IgD-negative memory B cell (primary cell): ENCODE measurements around the gene UGT2B28. TPM values are rescaled to one million over a fixed set of nuclear protein-coding genes. Genes with fewer than 3 reads are reported as not detected.
A peak's percentile ranks its signal among the peaks of the same experiment; 100 is the strongest.
"Not testable (repeated sequence)": the region's sequence is repeated elsewhere in the genome, so short reads cannot be mapped to it uniquely, and the experiment has no call there.

ENCODE experiments used
- H3K27ac Mint-ChIP-seq, 3 donors: one replicate each; pipeline ENCODE4 v1.8.0; 2020 to 2022; ENCODE audit warnings: mild to moderate bottlenecking in 3 of 3, mixed read lengths in 3 of 3, moderate library complexity in 1 of 3
- H3K27me3 Mint-ChIP-seq: one replicate; pipeline ENCODE4 v1.8.0; 2021; ENCODE audit warnings: mixed read lengths
- H3K36me3 Mint-ChIP-seq: one replicate; pipeline ENCODE4 v1.8.0; 2020; ENCODE audit warnings: mild to moderate bottlenecking, mixed read lengths
- H3K4me1 Mint-ChIP-seq, 3 donors: one replicate each; pipeline ENCODE4 v1.8.0; 2020 to 2022; ENCODE audit warnings: mixed read lengths in 3 of 3, mild to moderate bottlenecking in 1 of 3
- H3K4me3 Mint-ChIP-seq, 4 donors: one replicate each; pipeline ENCODE4 v1.8.0; 2020 to 2022; ENCODE audit warnings: mild to moderate bottlenecking in 4 of 4, mixed read lengths in 4 of 4, moderate library complexity in 3 of 4
- H3K9me3 Mint-ChIP-seq, 3 donors: one replicate each; pipeline ENCODE4 v1.8.0; 2020 to 2021; ENCODE audit warnings: mixed read lengths in 3 of 3, mild to moderate bottlenecking in 1 of 3
- polyA plus RNA-seq: library from polyadenylated mRNA; unstranded; fragments of 300-500 nt; fragmentation: Illumina TruSeq; gene quantifications from one replicate; pipeline ENCODE4 v1.2.3, GENCODE V29; 2021

Gene UGT2B28
- polyA plus RNA-seq, result not detected

DNA sequence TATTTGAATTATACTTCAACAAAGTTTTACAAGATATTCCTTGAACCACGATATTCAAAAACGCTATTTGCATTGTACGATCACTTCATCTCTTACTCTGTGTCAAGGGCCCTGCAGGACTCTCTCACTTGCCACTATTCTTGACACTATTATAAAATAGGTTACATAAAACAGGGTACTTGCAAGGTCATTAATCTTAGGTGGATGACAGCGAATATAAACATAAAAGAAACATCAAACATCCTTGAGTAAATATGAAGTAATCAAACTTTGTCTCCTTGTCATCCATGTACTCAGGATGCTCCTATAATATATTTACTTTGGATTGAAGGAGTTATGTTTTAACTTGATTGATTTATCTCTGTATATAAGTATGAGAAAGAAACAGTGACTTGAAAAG lies at the start of gene UGT2B28:
Gene UGT2B28 (plus strand): TSS at position 395 of the 400 bp plus-strand sequence. CDS start 26 bp downstream, outside the sequence.
- not testable (repeated sequence) for H3K36me3 Mint-ChIP-seq, H3K27me3 Mint-ChIP-seq, H3K9me3 Mint-ChIP-seq, H3K27ac Mint-ChIP-seq, H3K4me1 Mint-ChIP-seq
- H3K4me3 Mint-ChIP-seq, result peak within 1 kb of the TSS in 1 of 4 donors; percentile 1

DNA sequence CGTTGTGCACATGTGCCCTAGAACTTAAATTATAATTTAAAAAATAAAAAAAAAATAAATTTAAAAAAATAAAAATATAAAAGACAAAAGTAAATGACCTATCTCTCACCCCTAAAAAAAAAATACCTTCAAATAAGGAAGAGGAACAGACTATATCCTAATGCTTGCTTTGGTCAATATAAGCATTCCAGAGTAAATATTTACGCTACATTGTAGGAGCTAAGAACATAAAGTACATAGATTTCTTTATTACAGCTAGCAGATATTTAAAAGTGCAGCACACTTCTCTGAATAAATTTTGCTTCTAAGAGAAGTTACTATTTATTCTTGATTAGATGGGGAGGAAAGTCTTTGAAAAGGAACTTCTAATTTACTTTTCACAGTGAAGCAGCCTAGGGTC lies 41.2 kb upstream of the UGT2B28 start:
- no peak overlapping the region for H3K27ac Mint-ChIP-seq
- H3K4me1 Mint-ChIP-seq, result peaks cover 0 to 1% (median 0%) of the 10 kb centered on the region in 3 donors
- no peaks in the 10 kb centered on the region for H3K36me3 Mint-ChIP-seq
- peaks cover 2% of the 10 kb centered on the region for H3K27me3 Mint-ChIP-seq
- peaks cover 5 to 10% (median 8%) of the 10 kb centered on the region in 3 donors for H3K9me3 Mint-ChIP-seq
- no peak overlapping the region for H3K4me3 Mint-ChIP-seq

DNA sequence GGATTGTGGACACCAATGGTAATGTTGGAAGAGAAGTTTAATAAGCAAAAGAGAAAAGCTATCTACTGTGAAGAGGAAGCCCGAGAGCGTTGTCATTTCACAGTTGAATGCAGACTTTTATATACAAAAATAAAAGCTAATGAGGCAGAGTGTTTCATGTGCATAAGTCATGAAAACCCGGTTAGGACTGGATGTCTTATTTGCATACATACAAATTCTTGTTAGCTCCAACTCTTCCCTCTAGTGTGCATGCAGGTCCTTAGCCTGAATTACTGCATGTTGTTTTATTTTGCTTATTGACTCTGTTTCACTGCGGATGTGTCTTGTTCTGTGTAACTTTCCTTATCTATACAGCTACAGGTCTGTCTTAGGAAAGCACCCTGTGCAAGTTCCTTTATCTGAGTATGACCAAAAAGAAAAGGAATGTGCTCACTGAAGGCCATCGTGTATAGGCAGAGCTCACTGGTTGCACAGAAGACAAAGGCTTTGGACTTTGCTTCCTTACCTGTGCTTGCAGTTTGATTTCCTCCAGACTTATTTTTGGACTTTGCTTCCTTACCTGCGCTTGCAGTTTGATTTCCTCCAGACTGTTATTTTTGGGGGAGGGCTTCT lies 40.6 kb upstream of the UGT2B28 start:
- Mint-ChIP-seq H3K4me3 (no peak overlapping the region), H3K27me3 (peaks cover 2% of the 10 kb centered on the region), H3K27ac (no peak overlapping the region), H3K4me1 (peaks cover 0 to 1% (median 0%) of the 10 kb centered on the region in 3 donors), H3K36me3 (no peaks in the 10 kb centered on the region), H3K9me3 (peaks cover 5 to 8% (median 7%) of the 10 kb centered on the region in 3 donors)

DNA sequence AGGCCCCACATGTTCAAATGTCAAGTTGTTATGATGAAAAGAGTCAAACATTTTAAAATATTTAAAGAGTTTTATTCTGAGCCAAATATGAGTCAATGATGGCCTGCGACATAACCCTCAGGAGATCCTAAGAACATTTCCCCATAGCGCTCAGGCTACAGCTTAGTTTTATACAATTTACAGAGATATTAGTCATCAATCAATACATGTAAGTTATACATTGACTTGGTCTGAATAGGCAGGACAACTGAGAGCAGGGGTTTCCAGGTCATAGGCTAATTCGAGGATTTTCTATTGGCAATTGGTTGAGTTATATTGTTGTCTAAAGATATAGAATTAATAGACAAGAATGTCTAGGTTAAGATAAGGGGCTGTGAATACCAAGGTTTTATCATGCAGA lies 39.5 kb upstream of the UGT2B28 start:
- H3K4me3 Mint-ChIP-seq, H3K4me1 Mint-ChIP-seq, H3K27me3 Mint-ChIP-seq, H3K27ac Mint-ChIP-seq, H3K36me3 Mint-ChIP-seq, H3K9me3 Mint-ChIP-seq: not testable (repeated sequence)

DNA sequence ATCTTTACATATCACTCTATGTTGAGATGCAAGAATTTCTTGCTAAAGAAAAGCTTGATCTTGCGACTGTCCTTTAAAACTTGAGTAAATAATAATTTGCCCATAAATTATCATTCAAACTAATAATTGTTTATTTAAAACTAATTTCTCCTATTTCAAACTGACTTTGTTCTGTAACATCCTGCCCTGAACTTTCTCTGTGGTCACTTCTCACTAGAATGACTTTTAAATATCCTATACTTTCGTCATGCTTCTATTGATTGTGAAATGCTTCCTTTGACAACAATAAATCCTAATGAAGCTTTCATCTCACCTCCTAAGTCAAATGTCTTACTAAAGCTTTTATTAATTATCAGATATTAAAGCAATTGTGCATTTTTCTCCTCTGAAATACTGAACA lies 38.5 kb upstream of the UGT2B28 start:
- H3K27me3 Mint-ChIP-seq, H3K4me1 Mint-ChIP-seq: not testable (repeated sequence)
- peaks cover 7 to 10% (median 8%) of the 10 kb centered on the region in 3 donors for H3K9me3 Mint-ChIP-seq

DNA sequence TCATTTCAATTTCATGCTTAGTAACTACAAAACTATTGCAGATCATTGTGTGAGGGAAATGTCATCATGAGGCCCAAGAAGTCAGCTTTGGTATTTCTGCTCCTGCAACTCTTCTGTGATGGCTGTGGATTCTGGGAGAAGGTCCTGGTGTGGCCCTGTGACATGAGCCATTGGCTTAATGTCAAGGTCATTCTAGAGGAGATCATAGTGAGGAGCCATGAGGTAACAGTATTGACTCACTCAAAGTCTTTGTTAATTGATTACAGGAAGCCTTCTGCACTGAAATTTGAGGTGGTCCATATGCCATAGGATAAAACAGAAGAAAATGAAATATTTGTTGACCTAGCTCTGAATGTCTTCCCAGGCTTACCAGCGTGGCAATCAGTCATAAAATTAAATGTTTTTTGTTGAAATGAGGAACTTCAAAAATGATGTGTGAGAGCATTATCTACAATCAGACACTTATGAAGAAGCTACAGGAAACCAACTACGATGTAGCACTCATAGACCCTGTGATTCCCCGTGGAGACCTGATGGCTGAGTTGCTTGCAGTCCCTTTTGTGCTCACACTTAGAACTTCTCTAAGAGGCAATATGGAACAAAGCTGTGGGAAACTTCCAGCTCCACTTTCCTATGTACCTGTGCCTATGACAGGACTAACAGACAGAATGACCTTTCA lies 37.6 kb upstream of the UGT2B28 start:
- peaks cover 7 to 13% (median 9%) of the 10 kb centered on the region in 3 donors for H3K9me3 Mint-ChIP-seq
- H3K4me3 Mint-ChIP-seq, H3K27ac Mint-ChIP-seq, H3K27me3 Mint-ChIP-seq, H3K36me3 Mint-ChIP-seq, H3K4me1 Mint-ChIP-seq: not testable (repeated sequence)

More for the DNA sequence above, 38.5 kb upstream of the UGT2B28 start:
- H3K27ac Mint-ChIP-seq, H3K4me3 Mint-ChIP-seq, H3K36me3 Mint-ChIP-seq: not testable (repeated sequence)

DNA sequence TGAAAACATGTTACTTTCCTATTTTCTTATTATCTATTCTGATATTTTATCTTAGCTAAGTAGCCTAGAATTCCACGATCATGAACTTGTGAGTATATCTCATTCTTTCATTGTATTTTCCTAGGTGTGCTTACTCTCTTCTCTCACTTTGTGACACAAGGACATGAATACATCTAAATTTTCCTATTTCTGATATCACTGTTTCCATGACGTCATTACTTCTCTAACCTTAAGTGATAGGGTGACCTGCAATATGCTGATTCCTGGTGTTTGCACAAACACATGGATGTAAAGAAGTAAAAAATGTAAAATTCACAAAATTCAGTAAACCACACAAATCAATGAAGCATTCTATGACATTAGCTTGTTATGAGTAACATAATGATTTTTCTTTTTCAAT lies 29.4 kb upstream of the UGT2B28 start:
- H3K4me1 Mint-ChIP-seq, H3K36me3 Mint-ChIP-seq, H3K27ac Mint-ChIP-seq, H3K9me3 Mint-ChIP-seq, H3K27me3 Mint-ChIP-seq, H3K4me3 Mint-ChIP-seq: not testable (repeated sequence)

DNA sequence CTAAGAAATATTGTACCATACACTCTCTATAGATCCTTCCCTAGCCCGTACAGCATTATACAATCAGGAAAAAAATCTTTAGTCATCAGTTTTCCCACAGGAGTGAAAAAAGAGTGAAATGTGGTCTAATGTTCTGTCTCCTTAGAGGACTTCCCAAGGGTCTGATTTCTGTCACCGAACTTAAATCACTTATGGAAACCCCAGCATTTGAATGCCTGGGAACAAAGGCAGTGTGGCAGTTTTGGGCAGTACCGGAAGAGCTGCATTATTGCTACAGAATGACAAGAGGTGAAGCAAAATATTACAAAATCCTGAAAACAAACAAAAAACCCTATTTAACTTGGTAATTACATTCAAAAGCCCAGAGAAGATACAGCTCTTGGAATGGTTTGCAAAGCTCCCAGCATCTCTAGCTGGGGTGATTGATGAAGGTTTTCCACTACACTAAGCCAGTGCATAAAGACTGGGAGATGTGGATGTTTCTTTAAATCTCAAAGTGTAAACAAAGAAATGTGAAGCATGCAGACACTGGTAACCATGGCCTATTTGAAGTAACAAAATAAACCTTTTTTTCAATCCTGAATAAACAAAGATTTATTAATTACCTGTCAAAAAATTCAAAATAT lies 27.0 kb upstream of the UGT2B28 start:
- not testable (repeated sequence) for H3K27ac Mint-ChIP-seq, H3K36me3 Mint-ChIP-seq, H3K27me3 Mint-ChIP-seq, H3K4me3 Mint-ChIP-seq, H3K9me3 Mint-ChIP-seq, H3K4me1 Mint-ChIP-seq

DNA sequence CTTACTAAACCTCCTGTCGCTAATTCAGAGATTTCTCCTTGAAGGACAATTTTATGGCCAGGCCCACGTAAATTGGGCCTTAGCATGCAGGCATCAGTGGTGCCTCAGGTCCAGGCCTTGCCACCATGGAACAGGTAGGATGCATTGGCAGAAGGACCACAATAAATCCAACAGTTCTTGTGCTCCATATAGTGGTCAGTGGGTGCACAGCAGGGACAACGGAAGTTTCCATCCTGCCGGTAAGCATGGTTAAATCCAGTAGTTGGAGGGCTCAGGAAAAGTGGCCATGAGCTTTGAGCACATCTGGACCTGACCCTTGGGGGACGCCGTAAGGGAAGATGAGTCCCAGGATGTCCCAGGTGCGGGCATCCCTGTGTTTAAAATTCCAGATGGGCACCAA lies 11.7 kb upstream of the UGT2B28 start:
- H3K36me3 Mint-ChIP-seq, H3K4me1 Mint-ChIP-seq, H3K27me3 Mint-ChIP-seq, H3K4me3 Mint-ChIP-seq, H3K9me3 Mint-ChIP-seq, H3K27ac Mint-ChIP-seq: not testable (repeated sequence)

DNA sequence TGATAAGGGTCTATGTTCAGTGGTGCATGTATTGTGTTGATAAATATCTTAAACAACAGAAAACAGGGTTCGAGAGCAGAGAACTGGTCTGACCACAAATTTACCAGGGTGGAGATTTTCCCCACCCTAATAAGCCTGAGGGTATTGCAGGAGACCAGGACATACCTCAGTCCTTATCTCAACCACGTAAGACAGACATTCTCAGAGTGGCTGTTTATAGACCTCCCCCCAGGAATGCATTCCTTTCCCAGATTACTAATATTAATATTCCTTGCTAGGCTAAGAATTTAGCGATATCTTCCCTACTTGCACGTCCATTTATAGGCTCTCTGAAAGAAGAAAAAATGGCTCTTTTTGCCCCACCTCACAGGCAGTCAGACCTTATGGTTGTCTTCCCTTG lies 16.1 kb downstream of the UGT2B28 start:
- peaks cover 0 to 11% (median 3%) of the 10 kb centered on the region in 3 donors for H3K9me3 Mint-ChIP-seq
- H3K27me3 Mint-ChIP-seq, H3K27ac Mint-ChIP-seq, H3K4me1 Mint-ChIP-seq, H3K4me3 Mint-ChIP-seq, H3K36me3 Mint-ChIP-seq: not testable (repeated sequence)

DNA sequence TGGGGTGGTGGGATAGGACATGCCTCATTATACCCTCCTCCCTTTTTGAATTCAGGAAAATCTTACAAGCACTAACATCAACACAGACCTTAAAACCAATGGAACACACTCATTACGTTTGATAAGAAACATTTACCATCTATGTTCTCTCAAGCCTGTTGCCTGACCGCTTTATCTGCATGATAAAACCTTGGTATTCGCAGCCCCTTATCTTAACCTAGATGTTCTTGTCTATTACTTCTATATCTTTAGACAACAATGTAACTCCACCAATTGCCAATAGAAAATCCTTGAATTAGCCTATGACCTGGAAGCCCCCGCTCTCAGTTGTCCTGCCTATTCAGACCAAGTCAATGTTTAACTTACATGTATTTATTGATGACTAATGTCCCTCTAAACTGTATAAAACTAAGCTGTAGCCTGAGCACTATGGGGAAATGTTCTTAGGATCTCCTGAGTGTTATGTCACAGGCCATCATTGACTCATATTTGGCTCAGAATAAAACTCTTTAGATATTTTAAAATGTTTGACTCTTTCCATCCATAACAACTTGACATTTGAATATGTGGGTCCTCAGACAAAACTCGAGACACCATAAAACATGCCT lies 28.3 kb downstream of the UGT2B28 start:
- H3K27ac Mint-ChIP-seq, H3K4me3 Mint-ChIP-seq, H3K36me3 Mint-ChIP-seq, H3K9me3 Mint-ChIP-seq, H3K4me1 Mint-ChIP-seq, H3K27me3 Mint-ChIP-seq: not testable (repeated sequence)

DNA sequence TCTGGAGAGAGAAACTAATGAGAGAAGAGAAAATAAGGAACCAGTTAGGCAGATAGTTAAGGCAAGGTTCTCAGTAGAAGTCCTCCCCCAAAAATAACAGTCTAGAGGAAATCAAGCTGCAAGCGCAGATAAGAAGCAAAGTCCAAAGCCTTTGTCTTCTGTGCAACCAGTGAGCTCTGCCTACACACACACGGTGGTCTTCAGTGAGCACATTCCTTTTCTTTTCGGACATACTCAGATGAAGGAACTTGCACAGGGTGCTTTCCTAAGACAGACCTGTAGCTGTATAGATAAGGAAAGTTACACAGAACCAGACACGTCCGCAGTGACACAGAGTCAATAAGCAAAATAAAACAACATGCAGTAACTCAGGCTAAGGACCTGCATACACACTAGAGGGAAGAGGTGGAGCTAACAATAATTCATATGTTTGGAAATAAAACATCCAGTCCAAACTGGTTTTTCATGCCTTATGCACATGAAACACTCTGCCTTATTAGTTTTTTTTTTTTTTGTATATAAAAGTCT lies 29.3 kb downstream of the UGT2B28 start:
- not testable (repeated sequence) for H3K36me3 Mint-ChIP-seq, H3K9me3 Mint-ChIP-seq, H3K4me3 Mint-ChIP-seq, H3K4me1 Mint-ChIP-seq, H3K27me3 Mint-ChIP-seq
- peak overlapping the region in 1 of 3 donors; percentile 54 for H3K27ac Mint-ChIP-seq

DNA sequence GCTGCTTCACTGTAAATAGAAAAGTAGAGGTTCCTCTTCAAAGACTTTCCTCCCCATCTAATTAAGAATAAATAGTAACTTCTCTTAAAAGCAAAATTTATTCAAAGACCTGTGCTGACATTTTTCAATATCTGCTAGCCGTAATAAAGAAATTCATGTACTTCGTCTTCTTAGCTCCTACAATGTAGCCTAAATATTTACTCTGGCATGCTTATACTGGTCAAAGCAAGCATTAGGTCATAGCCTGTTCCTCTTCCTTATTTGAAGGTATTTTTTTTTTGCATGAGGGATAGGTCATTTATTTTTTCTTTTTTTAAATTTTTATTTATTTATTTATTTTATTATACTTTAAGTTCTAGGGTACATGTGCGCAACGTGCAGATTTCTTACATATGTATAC lies 30.0 kb downstream of the UGT2B28 start:
- not testable (repeated sequence) for H3K4me3 Mint-ChIP-seq, H3K36me3 Mint-ChIP-seq, H3K27me3 Mint-ChIP-seq, H3K27ac Mint-ChIP-seq, H3K4me1 Mint-ChIP-seq, H3K9me3 Mint-ChIP-seq

DNA sequence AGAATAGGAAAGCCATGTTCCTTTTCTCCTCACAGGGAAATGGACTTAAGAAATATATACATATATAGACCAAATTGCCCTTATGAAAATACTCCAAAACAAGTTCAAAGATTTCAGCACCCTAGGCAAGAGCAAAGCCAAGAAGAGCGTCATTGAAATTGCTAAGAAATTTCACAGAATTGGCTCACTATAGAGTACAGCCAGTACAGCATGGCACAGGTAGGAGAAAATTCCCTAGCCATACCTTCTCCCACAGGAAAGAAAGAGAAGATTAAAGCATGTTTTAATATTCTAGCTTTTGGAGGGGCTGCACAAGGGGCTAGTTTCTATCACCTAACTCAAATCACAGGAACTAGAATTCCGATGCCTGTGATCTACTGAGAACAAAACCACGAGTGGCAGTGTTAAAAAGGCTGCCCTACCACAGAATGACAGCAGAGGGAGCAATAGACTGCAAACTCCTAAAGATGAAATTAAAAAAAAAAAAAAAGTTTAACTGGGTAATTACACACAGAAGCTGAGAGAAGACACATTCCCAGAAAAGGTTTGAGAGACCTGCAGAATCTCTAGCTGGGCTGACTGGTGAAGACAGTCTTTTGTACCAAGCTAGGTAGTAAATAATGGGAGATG lies 37.5 kb downstream of the UGT2B28 start:
- not testable (repeated sequence) for H3K27me3 Mint-ChIP-seq, H3K4me1 Mint-ChIP-seq, H3K27ac Mint-ChIP-seq, H3K4me3 Mint-ChIP-seq, H3K36me3 Mint-ChIP-seq, H3K9me3 Mint-ChIP-seq

DNA sequence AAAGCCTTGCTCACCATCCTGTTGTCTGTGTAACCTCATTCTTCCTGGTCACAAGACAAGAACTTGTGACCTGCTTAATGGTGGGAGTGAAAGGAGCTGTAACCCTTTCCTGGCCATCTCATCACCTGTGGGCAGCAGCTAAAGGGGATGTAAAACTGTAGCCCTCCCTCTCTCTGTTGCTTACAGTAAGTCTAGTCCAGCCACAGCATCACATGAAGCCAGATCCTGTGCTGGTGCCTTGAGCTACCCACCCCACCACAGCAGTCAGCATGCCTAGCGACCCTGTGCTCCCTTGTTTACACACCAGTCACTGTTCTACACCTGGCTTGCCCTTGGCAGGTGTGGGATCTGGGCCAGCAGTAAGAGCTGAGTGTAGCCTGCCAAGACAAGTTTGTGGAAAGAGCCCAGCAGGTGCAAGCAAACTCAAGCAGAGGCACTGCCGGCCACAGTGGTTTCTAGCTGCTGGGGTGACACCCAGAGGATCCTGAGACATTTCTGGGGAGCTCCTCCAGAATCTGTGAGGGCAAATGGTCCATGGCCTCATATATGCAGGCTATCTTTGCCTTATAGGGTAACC lies 41.0 kb downstream of the UGT2B28 start:
- H3K4me1 Mint-ChIP-seq, result no peaks in the 10 kb centered on the region
- H3K27ac Mint-ChIP-seq, result no peak overlapping the region
- no peaks in the 10 kb centered on the region for H3K9me3 Mint-ChIP-seq
- no peaks in the 10 kb centered on the region for H3K36me3 Mint-ChIP-seq
- no peaks in the 10 kb centered on the region for H3K27me3 Mint-ChIP-seq
- no peak overlapping the region for H3K4me3 Mint-ChIP-seq
